Ammon's horn (tissue), 1 donor: ENCODE measurements around the gene DNAL1.
"Not testable (repeated sequence)": the region's sequence is repeated elsewhere in the genome, so short reads cannot be mapped to it uniquely, and the experiment has no call there.

Experiments
- DNase-seq: peaks from one replicate; pipeline ENCODE4 v3.0.0-alpha.2; 2016; ENCODE audit warnings: low spot score

The DNAL1 gene

GRCh38 chr14:73708076-73708475 lies 63.3 kb downstream of the DNAL1 start:
- DNase-seq: not testable (repeated sequence)

- DNase-seq: no peak
Measured at GRCh38 chr14:73709904-73710469, 65.2 kb downstream of the DNAL1 start.

- no peak for DNase-seq
Measured at GRCh38 chr14:73710737-73711136, 66.0 kb downstream of the DNAL1 start.

DNA sequence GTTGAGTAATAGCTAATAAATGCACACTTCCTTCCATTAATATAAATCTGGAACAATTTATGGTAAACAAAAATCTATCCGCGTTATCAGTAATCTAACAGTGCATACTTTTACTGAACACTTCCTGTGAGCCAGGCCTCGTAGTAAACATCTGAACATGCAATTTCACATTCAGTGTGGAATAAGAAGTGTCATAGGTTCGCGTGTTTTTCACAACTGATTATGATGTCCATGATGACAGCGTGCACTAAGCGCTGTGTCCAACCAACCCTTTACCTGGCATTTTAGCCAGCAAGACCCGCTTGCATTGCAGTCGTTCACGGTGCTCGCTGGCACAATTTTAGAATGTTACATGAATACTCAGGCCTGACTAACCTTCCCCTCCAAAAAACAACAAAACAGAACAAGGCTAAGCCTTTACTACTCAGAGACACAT lies 67.3 kb downstream of the DNAL1 start:
- DNase-seq: no peak

GRCh38 chr14:73712540-73713180 lies 67.9 kb downstream of the DNAL1 start:
- DNase-seq: peak; percentile 33

- no peak for DNase-seq
Measured at GRCh38 chr14:73713206-73713802, 68.5 kb downstream of the DNAL1 start.

DNA sequence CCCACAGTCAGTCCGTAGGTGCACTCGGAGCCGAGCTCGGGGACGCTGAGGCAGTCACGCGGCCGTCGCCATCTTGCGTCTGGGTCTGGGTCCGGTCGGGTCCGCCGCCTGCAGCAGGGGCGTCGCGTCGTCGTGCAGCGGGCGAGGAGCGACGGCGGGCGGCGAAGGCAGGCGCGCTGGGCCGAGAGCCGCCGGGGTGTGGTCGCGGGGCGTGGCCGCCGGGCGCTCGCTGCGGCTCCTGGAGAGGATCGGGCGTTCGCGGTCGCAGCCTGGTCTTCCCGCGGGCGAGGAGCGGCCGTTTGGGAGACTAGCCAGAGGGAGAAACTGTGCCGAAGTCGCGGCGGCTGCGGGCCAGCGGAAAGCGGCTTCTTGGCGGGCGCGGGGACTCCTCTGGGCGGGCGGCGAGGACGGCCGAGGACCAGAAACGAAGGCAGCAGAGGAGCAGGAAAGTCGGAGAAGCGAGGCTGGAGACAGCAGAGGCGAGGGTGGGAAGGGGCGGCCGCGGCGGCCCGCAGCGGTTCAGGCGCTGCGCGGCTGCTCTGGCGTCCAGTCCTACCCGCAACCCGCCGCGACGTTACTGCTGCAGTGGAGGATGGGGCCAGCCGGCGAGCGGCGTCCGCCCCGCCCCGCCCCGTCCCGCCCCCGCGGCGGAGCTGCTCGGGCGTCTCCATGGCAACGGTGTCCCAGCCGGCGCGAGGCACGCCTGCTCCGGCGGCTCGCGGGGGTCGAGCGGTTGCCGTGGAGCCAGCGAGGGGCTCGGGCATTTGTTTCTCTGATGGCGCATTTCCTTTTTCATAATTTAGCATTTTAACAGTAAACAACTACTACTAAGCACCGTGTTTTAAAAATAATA lies 69.2 kb downstream of the DNAL1 start, which contains the start of gene PNMA1:
TSS of gene PNMA1 (minus strand) at position 582 of the 853 bp plus-strand sequence. CDS start 745 bp downstream, outside the sequence.
- peak; percentile 95 for DNase-seq

- DNase-seq: peak; percentile 43
Measured at GRCh38 chr14:73714656-73715081, 69.9 kb downstream of the DNAL1 start.

GRCh38 chr14:73715707-73716106 lies 70.9 kb downstream of the DNAL1 start:
- no peak for DNase-seq

- no peak for DNase-seq
Measured at GRCh38 chr14:73717266-73717665, 72.5 kb downstream of the DNAL1 start.

- DNase-seq: no peak
Measured at GRCh38 chr14:73717711-73718417, 73.1 kb downstream of the DNAL1 start.

- DNase-seq: no peak
Measured at GRCh38 chr14:73718418-73719251, 73.8 kb downstream of the DNAL1 start.

GRCh38 chr14:73719361-73719760 lies 74.6 kb downstream of the DNAL1 start:
- DNase-seq: no peak

DNA sequence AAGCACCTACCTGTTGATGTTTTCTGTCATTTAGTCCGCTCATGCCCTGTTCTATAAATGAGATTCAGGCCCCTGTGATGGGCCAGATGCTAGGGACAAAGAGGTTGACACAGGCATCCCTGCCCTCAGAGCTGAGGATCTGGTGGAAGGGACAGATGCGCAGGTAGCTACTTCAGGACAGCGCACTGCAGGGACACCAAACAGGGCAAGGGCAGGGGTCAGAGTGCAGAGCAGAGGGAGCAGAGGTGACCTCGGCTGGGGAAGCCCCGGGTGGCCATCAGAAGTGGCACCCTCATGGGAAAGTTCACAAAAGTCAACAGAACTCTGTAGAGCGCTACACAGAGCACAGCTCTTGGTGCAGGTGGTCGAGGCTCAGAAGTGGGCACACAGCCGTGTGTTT lies 75.0 kb downstream of the DNAL1 start:
- DNase-seq: no peak

DNA sequence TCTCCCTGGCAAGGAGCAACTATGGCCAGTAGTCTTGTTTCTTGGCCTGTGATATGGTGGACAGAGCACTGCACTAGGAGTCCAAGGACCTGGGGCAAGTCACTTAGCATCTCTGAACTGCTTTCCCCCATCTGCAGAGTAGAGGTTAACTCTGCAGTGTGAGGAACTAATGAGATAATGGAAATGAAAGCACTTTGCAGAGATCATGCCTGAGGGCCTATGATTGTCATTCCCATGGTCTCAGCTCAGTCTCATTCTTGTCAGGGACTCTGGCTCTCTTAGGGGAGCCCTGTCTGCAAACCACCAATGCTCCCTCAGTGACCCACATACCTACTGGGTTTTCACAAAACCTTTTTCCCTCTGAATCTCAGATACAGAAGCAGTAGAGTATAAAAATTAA lies 75.8 kb downstream of the DNAL1 start:
- no peak for DNase-seq

DNA sequence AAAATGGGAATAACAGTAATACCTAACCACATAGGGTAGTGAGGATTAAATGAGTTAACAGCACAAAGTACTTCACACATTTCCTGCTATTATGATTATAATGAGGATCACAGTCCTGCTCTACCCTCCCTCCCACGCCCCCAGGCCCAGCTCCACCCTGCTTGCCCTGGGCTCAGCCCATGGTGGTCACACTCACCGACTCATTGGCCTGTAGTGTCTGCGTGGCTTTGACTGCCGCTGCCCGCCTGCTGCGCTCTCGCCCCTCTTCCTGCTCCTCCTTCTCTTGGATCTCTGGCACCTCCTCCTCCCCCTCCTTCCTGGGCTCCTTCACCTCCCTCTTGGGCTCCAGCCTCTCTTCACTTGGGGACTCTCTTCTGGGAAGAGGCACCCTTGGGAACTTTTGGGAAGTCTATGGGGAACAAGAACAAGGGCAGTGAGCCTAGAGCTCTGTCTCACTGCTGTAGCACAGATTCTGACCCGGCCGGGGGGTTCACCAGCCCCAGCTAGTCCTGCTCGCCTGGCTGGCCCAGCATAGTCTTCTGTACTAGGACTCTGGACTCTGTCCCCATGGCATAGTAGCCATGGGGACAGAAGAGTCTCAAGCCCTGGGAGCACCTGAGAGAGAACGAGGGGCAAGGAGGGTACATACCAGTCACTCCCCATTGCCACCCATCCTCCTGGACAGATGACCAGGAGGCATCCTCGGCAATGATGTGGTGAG lies 76.5 kb downstream of the DNAL1 start:
- no peak for DNase-seq

GRCh38 chr14:73722581-73722980 lies 77.8 kb downstream of the DNAL1 start:
- DNase-seq: peak; percentile 2

DNA sequence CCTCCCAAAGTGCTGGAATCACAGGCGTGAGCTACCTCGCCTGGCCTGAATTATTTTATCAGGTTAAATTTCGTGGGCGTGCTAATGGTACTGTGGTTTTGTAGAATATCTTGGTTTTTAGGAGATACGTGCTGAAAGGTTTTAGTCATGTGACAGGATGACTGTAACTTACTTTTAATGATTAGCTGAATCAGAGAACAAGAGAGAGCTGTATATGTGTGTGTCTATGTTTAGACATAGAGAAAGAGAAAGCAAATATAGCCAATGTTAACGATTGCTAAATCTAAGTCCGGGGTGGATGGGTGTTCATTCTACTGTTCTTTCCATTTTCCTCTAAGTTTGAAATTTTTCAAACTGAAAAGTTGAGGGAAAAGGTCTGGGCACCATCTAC lies 78.6 kb downstream of the DNAL1 start:
- DNase-seq: no peak

- DNase-seq: peak; percentile 39
Measured at GRCh38 chr14:73723797-73724661, 79.2 kb downstream of the DNAL1 start.
